Stimulated activated CD8-positive, alpha-beta memory T cell treated with anti-CD3 and anti-CD28 coated beads, Interleukin-7, amount 100 ng/mL, for 24 hours (primary cell): ENCODE measurements around the gene KIF21B.
"Not testable (repeated sequence)": the region's sequence is repeated elsewhere in the genome, so short reads cannot be mapped to it uniquely, and the experiment has no call there.

Experiments
- DNase-seq: peaks from one replicate; pipeline ENCODE4 v3.0.0-alpha.2; 2020; ENCODE audit warnings: low read depth

Gene KIF21B

GRCh38 chr1:200971428-200971903 lies 52.0 kb downstream of the KIF21B start:
- no peak for DNase-seq

- no peak for DNase-seq
These were observed 52.6 kb downstream of the KIF21B start for GRCh38 chr1:200970771-200971427.

GRCh38 chr1:200969726-200970561 lies 53.6 kb downstream of the KIF21B start:
- DNase-seq, result no peak

GRCh38 chr1:200968469-200969410 lies 54.8 kb downstream of the KIF21B start:
- no peak for DNase-seq

- no peak for DNase-seq
These were observed 55.6 kb downstream of the KIF21B start for GRCh38 chr1:200967693-200968468.

GRCh38 chr1:200966934-200967333 lies 56.6 kb downstream of the KIF21B start:
- DNase-seq, result no peak

- no peak for DNase-seq
These were observed 58.3 kb downstream of the KIF21B start for GRCh38 chr1:200965111-200965805.

GRCh38 chr1:200963888-200964287 lies 59.6 kb downstream of the KIF21B start:
- not testable (repeated sequence) for DNase-seq

- no peak for DNase-seq
These were observed 60.4 kb downstream of the KIF21B start for GRCh38 chr1:200963076-200963475.

GRCh38 chr1:200962631-200963030 lies 60.9 kb downstream of the KIF21B start:
- DNase-seq, result no peak

- not testable (repeated sequence) for DNase-seq
These were observed 61.4 kb downstream of the KIF21B start for GRCh38 chr1:200962151-200962550.

GRCh38 chr1:200960948-200961340 lies 62.6 kb downstream of the KIF21B start:
- no peak for DNase-seq

GRCh38 chr1:200960236-200960947 lies 63.1 kb downstream of the KIF21B start:
- DNase-seq, result no peak

GRCh38 chr1:200959411-200959921 lies 64.0 kb downstream of the KIF21B start:
- no peak for DNase-seq

GRCh38 chr1:200958597-200958996 lies 64.9 kb downstream of the KIF21B start:
- no peak for DNase-seq

GRCh38 chr1:200954434-200954833 lies 69.1 kb downstream of the KIF21B start:
- DNase-seq, result no peak

- no peak for DNase-seq
These were observed 72.5 kb downstream of the KIF21B start for GRCh38 chr1:200951016-200951415.

GRCh38 chr1:200949626-200950025 lies 73.9 kb downstream of the KIF21B start:
- DNase-seq, result no peak

GRCh38 chr1:200947059-200947566 lies 76.4 kb downstream of the KIF21B start:
- DNase-seq, result no peak

GRCh38 chr1:200945111-200945510 lies 78.4 kb downstream of the KIF21B start:
- DNase-seq, result no peak
